Left ventricle myocardium inferior (tissue), 1 donor: ENCODE results near the gene RANBP3. TPM values are rescaled to one million over a fixed set of nuclear protein-coding genes. Genes with fewer than 3 reads are reported as not detected.

Experiments used
- DNase-seq: peaks from one replicate; pipeline ENCODE4 v3.0.0-alpha.2; 2020
- H3K27ac ChIP-seq: fragments of 200-600 bp; replicated peaks from 2 replicates; pipeline ENCODE4 v1.8.0; 2021
- H3K27me3 ChIP-seq: fragments of 200-600 bp; 2 replicates; pipeline ENCODE4 v1.8.0; 2021; ENCODE audit warnings: low read depth
- H3K36me3 ChIP-seq: fragments of 200-600 bp; 2 replicates; pipeline ENCODE4 v1.8.0; 2021
- H3K4me1 ChIP-seq: fragments of 200-600 bp; 2 replicates; pipeline ENCODE4 v1.8.0; 2021
- H3K4me3 ChIP-seq: fragments of 200-600 bp; 2 replicates; pipeline ENCODE4 v1.8.0; 2021; ENCODE audit warnings: mild to moderate bottlenecking, moderate library complexity
- H3K9me3 ChIP-seq: fragments of 200-600 bp; replicated peaks from 2 replicates; pipeline ENCODE4 v1.8.0; 2021
- CTCF ChIP-seq: fragments of 200-600 bp; IDR thresholded peaks from 2 replicates; pipeline ENCODE4 v1.8.0; 2021; ENCODE audit warnings: antibody characterized with exemption, mild to moderate bottlenecking, borderline replicate concordance
- intact Hi-C: fragments of 100-400 bp; cut with micrococcal nuclease; formaldehyde crosslinking; loops from one replicate; pipeline ENCODE4 v1.11.0; 2022
- total RNA-seq: library from RNA; stranded (reverse); fragmentation: NEBNext Ultra II Directional; extraction: Animal tissue kit (Norgen Biotek cat#: 25700); gene quantifications from one replicate; pipeline ENCODE4 v1.2.1, GENCODE V29; 2021
- donor health status: DM: no; HTN: yes; CAD: no; lungs with severe emphysema.

RANBP3 gene
- total RNA-seq, 1 donor from 2014 or later = 54.8 TPM

- intact Hi-C loops = no loop called here
Observed at GRCh38 chr19:5897189-5897969, 80.6 kb downstream of the RANBP3 start.

GRCh38 chr19:5896365-5897076 is 81.4 kb downstream of the RANBP3 start:
- H3K27me3 ChIP-seq = peaks cover 7% of the 10 kb centered on the region
- intact Hi-C loops = no loop called here
- H3K36me3 ChIP-seq = peaks cover 33% of the 10 kb centered on the region
- no peak overlapping the region for H3K4me3 ChIP-seq
- H3K9me3 ChIP-seq = no peaks in the 10 kb centered on the region
- no peak for DNase-seq
- TF ChIP-seq CTCF = no peak
- H3K4me1 ChIP-seq = peaks cover 51% of the 10 kb centered on the region
- H3K27ac ChIP-seq = no peak overlapping the region

More at GRCh38 chr19:5897189-5897969, 80.6 kb downstream of the RANBP3 start:
- TF ChIP-seq CTCF = no peak
- Histone ChIP-seq H3K9me3 (no peaks in the 10 kb centered on the region), H3K27ac (no peak overlapping the region), H3K4me3 (no peak overlapping the region), H3K36me3 (peaks cover 36% of the 10 kb centered on the region), H3K27me3 (no peaks in the 10 kb centered on the region), H3K4me1 (peaks cover 51% of the 10 kb centered on the region)
- DNase-seq = no peak

GRCh38 chr19:5895890-5896289 is 82.0 kb downstream of the RANBP3 start:
- peaks cover 13% of the 10 kb centered on the region for H3K27me3 ChIP-seq
- H3K9me3 ChIP-seq = no peaks in the 10 kb centered on the region
- DNase-seq = no peak
- H3K4me3 ChIP-seq = no peak overlapping the region
- H3K36me3 ChIP-seq = peaks cover 29% of the 10 kb centered on the region
- intact Hi-C loops = no loop called here
- TF ChIP-seq CTCF = no peak
- H3K27ac ChIP-seq = peak overlapping the region; percentile 77
- H3K4me1 ChIP-seq = peaks cover 45% of the 10 kb centered on the region

DNA sequence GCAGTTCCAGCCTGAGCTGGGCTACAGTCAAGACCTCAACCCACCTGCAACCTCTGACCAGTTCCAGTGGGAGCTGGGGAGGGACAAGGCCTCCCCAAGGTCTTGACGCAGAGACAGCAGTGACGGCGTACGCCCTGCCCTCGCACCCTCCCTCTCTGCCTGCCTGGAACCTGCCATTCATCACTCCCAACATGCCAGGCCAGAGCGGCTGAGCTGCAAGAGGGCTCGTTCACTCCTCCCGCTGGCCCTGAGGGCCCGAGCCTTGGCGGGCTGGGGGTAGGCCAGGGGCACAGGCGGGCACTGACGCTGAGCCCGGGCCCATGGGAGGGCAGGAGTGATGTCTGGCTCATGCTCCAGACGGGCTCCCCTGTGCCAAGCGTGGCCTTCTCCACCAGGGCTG is 82.5 kb downstream of the RANBP3 start:
- H3K9me3 ChIP-seq = no peaks in the 10 kb centered on the region
- H3K4me3 ChIP-seq = no peak overlapping the region
- peaks cover 18% of the 10 kb centered on the region for H3K27me3 ChIP-seq
- H3K27ac ChIP-seq = peak overlapping the region; percentile 77
- no peak for TF ChIP-seq CTCF
- DNase-seq = no peak
- H3K4me1 ChIP-seq = peaks cover 44% of the 10 kb centered on the region
- intact Hi-C loops = no loop called here
- peaks cover 28% of the 10 kb centered on the region for H3K36me3 ChIP-seq

DNA sequence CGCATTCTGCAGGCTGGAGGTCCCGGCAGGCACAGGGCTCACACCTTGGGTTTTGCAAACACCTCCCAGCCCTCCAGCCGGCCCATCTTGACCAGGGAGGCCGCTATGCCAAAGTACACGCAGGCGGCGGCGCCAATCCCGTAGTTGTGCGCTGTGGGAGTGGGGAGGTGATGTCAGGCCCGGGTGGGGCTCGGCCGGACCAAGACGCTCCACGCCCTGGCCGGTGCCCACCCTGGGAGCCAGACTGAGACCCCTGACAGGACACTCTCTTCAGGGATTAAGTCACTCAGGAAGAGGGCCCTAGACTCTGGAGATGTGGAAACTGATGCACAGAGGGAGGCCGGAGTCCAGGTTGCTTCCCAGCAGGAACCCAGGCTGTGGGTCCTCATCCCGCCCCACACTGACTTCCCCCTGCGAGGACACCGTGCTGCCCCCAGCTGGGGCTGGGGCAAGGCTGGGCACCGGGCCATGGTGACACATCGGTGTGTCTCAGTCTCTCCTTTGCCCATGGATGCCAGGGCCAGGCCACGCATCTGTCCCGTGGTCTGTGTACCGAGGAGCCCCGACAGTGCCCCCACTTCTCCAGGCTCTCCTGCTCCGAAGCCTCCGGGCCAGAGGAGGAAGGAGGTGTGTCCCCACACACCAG is 83.1 kb downstream of the RANBP3 start:
- H3K27ac ChIP-seq = peak overlapping the region; percentile 77
- intact Hi-C loops = no loop called here

More for the DNA sequence above, 83.1 kb downstream of the RANBP3 start:
- peaks cover 22% of the 10 kb centered on the region for H3K27me3 ChIP-seq
- peak overlapping the region; percentile 25 for H3K4me3 ChIP-seq
- H3K9me3 ChIP-seq = no peaks in the 10 kb centered on the region
- no peak for TF ChIP-seq CTCF
- no peak for DNase-seq
- peaks cover 44% of the 10 kb centered on the region for H3K4me1 ChIP-seq
- peaks cover 28% of the 10 kb centered on the region for H3K36me3 ChIP-seq
